Neural cell (in vitro differentiated cells): ENCODE measurements around the gene TINAG. TPM values are rescaled to one million over a fixed set of nuclear protein-coding genes. Genes with fewer than 3 reads are reported as not detected.

Experiments
- H2AFZ ChIP-seq: fragments of 200-600, 300-800 bp; sonication (generic), shearing (Covaris generic); 2 replicates; pipeline ENCODE4 v1.6.0; 2014; ENCODE audit warnings: low read depth, mild to moderate bottlenecking, antibody characterized with exemption, low read length, moderate library complexity
- H3F3A ChIP-seq: fragments of 200-600 bp; shearing (Covaris generic); 2 replicates; pipeline ENCODE4 v1.6.1; 2016; ENCODE audit warnings: mild to moderate bottlenecking, moderate library complexity, mixed read lengths, antibody characterized with exemption, low read length; ENCODE audit not compliant: insufficient read depth, poor library complexity, severe bottlenecking
- H3K27ac ChIP-seq: fragments of 200-600, 300-800 bp; sonication (generic), shearing (Covaris generic); 2 replicates; pipeline ENCODE4 v1.5.1; 2014; ENCODE audit warnings: mild to moderate bottlenecking, low read length, moderate library complexity
- H3K27me3 ChIP-seq: fragments of 300-800, 200-600 bp; sonication (generic), shearing (Covaris generic); 2 replicates; pipeline ENCODE4 v1.6.0; 2014; ENCODE audit warnings: mild to moderate bottlenecking, low read depth, low read length, moderate library complexity; ENCODE audit not compliant: insufficient read depth
- H3K36me3 ChIP-seq: fragments of 300-800, 200-600 bp; sonication (generic), shearing (Covaris generic); 2 replicates; pipeline ENCODE4 v1.5.1; 2014; ENCODE audit warnings: mild to moderate bottlenecking, antibody characterized with exemption, low read length, moderate library complexity; ENCODE audit not compliant: insufficient read depth
- H3K4me2 ChIP-seq: fragments of 300-800, 200-600 bp; sonication (generic), shearing (Covaris generic); 2 replicates; pipeline ENCODE4 v1.6.0; 2014; ENCODE audit warnings: mild to moderate bottlenecking, low read length
- H3K4me3 ChIP-seq: fragments of 300-800, 200-600 bp; sonication (generic), shearing (Covaris generic); 2 replicates; pipeline ENCODE4 v1.5.1; 2014; ENCODE audit warnings: mild to moderate bottlenecking, low read length, moderate library complexity
- H3K79me2 ChIP-seq: fragments of 200-600 bp; shearing (Covaris generic); replicated peaks from 2 replicates; pipeline ENCODE4 v1.6.0; 2014; ENCODE audit warnings: mild to moderate bottlenecking, low read length, moderate library complexity; ENCODE audit not compliant: insufficient read depth
- H3K9ac ChIP-seq: fragments of 300-800, 200-600 bp; sonication (generic), shearing (Covaris generic); 2 replicates; pipeline ENCODE4 v1.6.1; 2016; ENCODE audit warnings: mild to moderate bottlenecking, low read length, mixed read lengths
- H3K9me2 ChIP-seq: fragments of 200-600 bp; shearing (Covaris generic); 2 replicates; pipeline ENCODE4 v1.6.1; 2016; ENCODE audit warnings: mild to moderate bottlenecking, low read length, mixed read lengths; ENCODE audit not compliant: insufficient read depth
- H3K9me3 ChIP-seq: fragments of 200-600, 300-800 bp; sonication (generic), shearing (Covaris generic); 2 replicates; pipeline ENCODE4 v1.6.1; 2016; ENCODE audit warnings: mild to moderate bottlenecking, mixed run types, low read length, moderate library complexity, mixed read lengths
- H4K20me1 ChIP-seq: fragments of 200-600 bp; shearing (Covaris generic); 2 replicates; pipeline ENCODE4 v1.6.1; 2016; ENCODE audit warnings: mild to moderate bottlenecking, mixed run types; ENCODE audit not compliant: insufficient read depth
- CTCF ChIP-seq: fragments of 450-650 bp; IDR thresholded peaks from 2 replicates; pipeline ENCODE4 v1.5.1; 2014; ENCODE audit warnings: antibody characterized with exemption, mild to moderate bottlenecking, moderate library complexity; ENCODE audit not compliant: poor library complexity, severe bottlenecking
- EP300 ChIP-seq: fragments of 450-650 bp; conservative IDR thresholded peaks from 2 replicates; pipeline ENCODE4 v1.6.1; 2014; ENCODE audit warnings: antibody characterized with exemption, mild to moderate bottlenecking, moderate library complexity; ENCODE audit not compliant: poor library complexity, severe bottlenecking
- EZH2 ChIP-seq: fragments of 200-600, 300-800 bp; shearing (Covaris generic), sonication (generic); IDR thresholded peaks from 2 replicates; pipeline ENCODE4 v1.6.1; 2014; ENCODE audit warnings: antibody characterized with exemption, low read length, borderline replicate concordance, mild to moderate bottlenecking; ENCODE audit not compliant: insufficient read depth, poor library complexity, severe bottlenecking
- MXI1 ChIP-seq: fragments of 450-650 bp; conservative IDR thresholded peaks from 2 replicates; pipeline ENCODE4 v1.6.1; 2014; ENCODE audit warnings: antibody characterized with exemption, mild to moderate bottlenecking; ENCODE audit not compliant: poor library complexity, severe bottlenecking
- POLR2AphosphoS5 ChIP-seq: IDR thresholded peaks from 2 replicates; pipeline ENCODE4 v1.6.1; 2012
- RAD21 ChIP-seq: fragments of 450-650 bp; conservative IDR thresholded peaks from 2 replicates; pipeline ENCODE4 v1.6.1; 2014; ENCODE audit warnings: antibody characterized with exemption, mild to moderate bottlenecking, moderate library complexity
- REST ChIP-seq: IDR thresholded peaks from 2 replicates; pipeline ENCODE4 v1.6.1; 2012; ENCODE audit warnings: borderline replicate concordance
- SMC3 ChIP-seq: fragments of 450-650 bp; conservative IDR thresholded peaks from 2 replicates; pipeline ENCODE4 v1.6.1; 2014; ENCODE audit warnings: antibody characterized with exemption, mild to moderate bottlenecking, moderate library complexity; ENCODE audit not compliant: poor library complexity
- TAF1 ChIP-seq: IDR thresholded peaks from 2 replicates; pipeline ENCODE4 v1.6.1; 2012; ENCODE audit warnings: low read depth
- polyA plus RNA-seq: library from polyadenylated mRNA; depleted of rRNA; stranded (reverse); fragments of >200 nt; gene quantifications from 2 replicates; pipeline ENCODE4 v1.2.3, GENCODE V29; 2014

TINAG gene
- polyA plus RNA-seq, 1 donor from 2014 or later = 1.1 TPM

GRCh38 chr6:54404791-54405190, 96.5 kb downstream of the TINAG start:
- Histone ChIP-seq H3K36me3 (no peaks in the 10 kb centered on the region), H3K9me3 (no peaks in the 10 kb centered on the region), H3K4me3 (no peak overlapping the region), H3K9me2 (no peaks in the 10 kb centered on the region), H3K9ac (no peak overlapping the region), H4K20me1 (no peaks in the 10 kb centered on the region), H3K27me3 (no peaks in the 10 kb centered on the region), H3F3A (no peaks in the 10 kb centered on the region), H2AFZ (no peak overlapping the region), H3K79me2 (no peaks in the 10 kb centered on the region), H3K4me2 (no peak overlapping the region), H3K27ac (no peak overlapping the region)
- TF ChIP-seq EZH2 (no peak), POLR2AphosphoS5 (no peak), REST (no peak)

GRCh38 chr6:54411767-54412166, 103.5 kb downstream of the TINAG start:
- H3K4me2 ChIP-seq = no peak overlapping the region
- no peak overlapping the region for H3K27ac ChIP-seq
- no peaks in the 10 kb centered on the region for H3K79me2 ChIP-seq
- H4K20me1 ChIP-seq = no peaks in the 10 kb centered on the region
- H3K9me3 ChIP-seq = no peaks in the 10 kb centered on the region
- TF ChIP-seq SMC3 (no peak), CTCF (no peak), TAF1 (no peak), EZH2 (no peak), EP300 (no peak), POLR2AphosphoS5 (no peak), MXI1 (no peak), RAD21 (no peak), REST (no peak)
- H3K27me3 ChIP-seq = no peaks in the 10 kb centered on the region
- no peaks in the 10 kb centered on the region for H3K9me2 ChIP-seq
- no peak overlapping the region for H3K9ac ChIP-seq
- H3K4me3 ChIP-seq = no peak overlapping the region
- H3K36me3 ChIP-seq = no peaks in the 10 kb centered on the region
- H3F3A ChIP-seq = no peaks in the 10 kb centered on the region
- no peak overlapping the region for H2AFZ ChIP-seq
